CD14-positive monocyte (primary cell): ENCODE measurements around the gene TM2D1. TPM values are rescaled to one million over a fixed set of nuclear protein-coding genes. Genes with fewer than 3 reads are reported as not detected.

Experiments used
- DNase-seq, 3 donors: peaks; one replicate each; pipeline ENCODE4 v3.0.0-alpha.2; 2011 to 2022
- H2AFZ ChIP-seq: 2 replicates; pipeline ENCODE4 v1.6.0; 2012; ENCODE audit warnings: mild to moderate bottlenecking, low read depth, low read length, inconsistent platforms; ENCODE audit not compliant: insufficient read depth, poor library complexity, severe bottlenecking
- H3K27ac ChIP-seq, 2 donors: 1 replicate in 1 of 2; 2 replicates in 1 of 2; pipeline ENCODE4 v1.5.1; 2012 to 2013; ENCODE audit warnings: low read length in 2 of 2, control low read depth in 1 of 2, inconsistent platforms in 1 of 2, low read depth in 1 of 2, mild to moderate bottlenecking in 1 of 2
- H3K27me3 ChIP-seq, 2 donors: one replicate each; pipeline versions ENCODE4 v1.6.0 to v1.6.1; 2011 to 2013; ENCODE audit warnings: low read length in 2 of 2; ENCODE audit not compliant: control insufficient read depth in 2 of 2, insufficient read depth in 2 of 2
- H3K36me3 ChIP-seq, 2 donors: replicated peaks in 1 of 2; 1 replicate in 1 of 2; 2 replicates in 1 of 2; pipeline versions ENCODE4 v1.5.1 to v1.6.1; 2012 to 2013; ENCODE audit warnings: low read length in 2 of 2, control low read depth in 1 of 2, inconsistent platforms in 1 of 2, mild to moderate bottlenecking in 1 of 2; ENCODE audit not compliant: insufficient read depth in 2 of 2, control insufficient read depth in 1 of 2
- H3K4me1 ChIP-seq, 2 donors: 1 replicate in 1 of 2; 2 replicates in 1 of 2; pipeline versions ENCODE4 v1.5.1 to v1.6.1; 2012 to 2013; ENCODE audit warnings: low read length in 2 of 2, control low read depth in 1 of 2, inconsistent platforms in 1 of 2, mild to moderate bottlenecking in 1 of 2, moderate library complexity in 1 of 2; ENCODE audit not compliant: insufficient read depth in 2 of 2, control insufficient read depth in 1 of 2
- H3K4me2 ChIP-seq: replicated peaks from 2 replicates; pipeline ENCODE3; 2012; ENCODE audit warnings: low read length, moderate library complexity, mild to moderate bottlenecking; ENCODE audit not compliant: poor library complexity, severe bottlenecking; ENCODE audit errors: extremely low read depth
- H3K4me3 ChIP-seq, 3 experiments: fragments of 200-600 bp in 1 of 3; sonication (generic) in 1 of 3; replicated peaks in 1 of 3; 1 replicate in 2 of 3; 2 replicates in 1 of 3; pipeline ENCODE4 v1.5.1; 2011 to 2013; ENCODE audit warnings: low read length in 3 of 3, mild to moderate bottlenecking in 3 of 3, control low read depth in 2 of 3, low read depth in 2 of 3, inconsistent platforms in 1 of 3, moderate library complexity in 1 of 3
- H3K79me2 ChIP-seq: 2 replicates; pipeline ENCODE4 v1.6.0; 2012; ENCODE audit warnings: mild to moderate bottlenecking, control low read depth, inconsistent platforms, low read length, moderate library complexity; ENCODE audit not compliant: insufficient read depth
- H3K9ac ChIP-seq: 2 replicates; pipeline ENCODE4 v1.6.0; 2017; ENCODE audit warnings: low read length, mild to moderate bottlenecking; ENCODE audit not compliant: insufficient read depth, poor library complexity, severe bottlenecking
- H3K9me3 ChIP-seq, 2 donors: replicated peaks in 1 of 2; 1 replicate in 1 of 2; 2 replicates in 1 of 2; pipeline versions ENCODE4 v1.5.1 to v1.6.1; 2012 to 2013; ENCODE audit warnings: low read length in 2 of 2, control low read depth in 1 of 2; ENCODE audit not compliant: control insufficient read depth in 1 of 2, insufficient read depth in 1 of 2
- H4K20me1 ChIP-seq: 2 replicates; pipeline ENCODE4 v1.6.0; 2012; ENCODE audit warnings: mild to moderate bottlenecking, low read length, control low read depth, moderate library complexity; ENCODE audit not compliant: insufficient read depth
- H3K27ac Mint-ChIP-seq, 7 donors: one replicate each; pipeline ENCODE4 v1.8.0; 2020; ENCODE audit warnings: mild to moderate bottlenecking in 7 of 7, mixed read lengths in 7 of 7, moderate library complexity in 6 of 7, inconsistent platforms in 2 of 7
- H3K27me3 Mint-ChIP-seq, 3 donors: one replicate each; pipeline ENCODE4 v1.8.0; 2021 to 2022; ENCODE audit warnings: low read depth in 3 of 3, mild to moderate bottlenecking in 3 of 3, mixed read lengths in 3 of 3, moderate library complexity in 3 of 3, inconsistent platforms in 1 of 3
- H3K36me3 Mint-ChIP-seq, 2 donors: one replicate each; pipeline ENCODE4 v1.8.0; 2020; ENCODE audit warnings: mixed read lengths in 2 of 2, inconsistent platforms in 1 of 2, mild to moderate bottlenecking in 1 of 2
- H3K4me1 Mint-ChIP-seq: one replicate; pipeline ENCODE4 v1.8.0; 2020; ENCODE audit warnings: mild to moderate bottlenecking, mixed read lengths
- H3K4me3 Mint-ChIP-seq, 2 donors: one replicate each; pipeline ENCODE4 v1.8.0; 2020; ENCODE audit warnings: mild to moderate bottlenecking in 2 of 2, mixed read lengths in 2 of 2, moderate library complexity in 1 of 2
- H3K9me3 Mint-ChIP-seq, 7 donors: one replicate each; pipeline ENCODE4 v1.8.0; 2020 to 2022; ENCODE audit warnings: mixed read lengths in 7 of 7, mild to moderate bottlenecking in 6 of 7, moderate library complexity in 6 of 7, inconsistent platforms in 2 of 7
- WGBS: methylation state at CpG from one replicate; pipeline ENCODE4 v1.1.5; 2013; ENCODE audit warnings: missing lambda C conversion rate; ENCODE audit not compliant: insufficient coverage; 5-methylcytosine and 5-hydroxymethylcytosine counted together
- intact Hi-C, 2 donors: fragments of 100-400 bp; cut with micrococcal nuclease; formaldehyde crosslinking; loops; one replicate each; pipeline versions ENCODE4 v1.15.0 to v1.15.1; 2023
- polyA plus RNA-seq, 3 donors: library from polyadenylated mRNA; depleted of rRNA in 1 of 3; unstranded in 2 of 3; stranded (reverse) in 1 of 3; fragments of 300-500 nt in 2 of 3; fragments of >200 nt in 1 of 3; fragmentation: Illumina TruSeq in 2 of 3; gene quantifications; 1 replicate in 2 of 3; 2 replicates in 1 of 3; pipeline ENCODE4 v1.2.3, GENCODE V29; 2012 to 2021
- TF ChIP-seq, protein P1 (sequence below): fragments of 200-600 bp; IDR thresholded peaks from one replicate; pipeline ENCODE4 v1.8.0; 2022; ENCODE audit warnings: antibody characterized with exemption, mild to moderate bottlenecking

Gene TM2D1
- polyA plus RNA-seq, 3 donors = 32.6 to 46.6 (median 41.8) TPM

DNA sequence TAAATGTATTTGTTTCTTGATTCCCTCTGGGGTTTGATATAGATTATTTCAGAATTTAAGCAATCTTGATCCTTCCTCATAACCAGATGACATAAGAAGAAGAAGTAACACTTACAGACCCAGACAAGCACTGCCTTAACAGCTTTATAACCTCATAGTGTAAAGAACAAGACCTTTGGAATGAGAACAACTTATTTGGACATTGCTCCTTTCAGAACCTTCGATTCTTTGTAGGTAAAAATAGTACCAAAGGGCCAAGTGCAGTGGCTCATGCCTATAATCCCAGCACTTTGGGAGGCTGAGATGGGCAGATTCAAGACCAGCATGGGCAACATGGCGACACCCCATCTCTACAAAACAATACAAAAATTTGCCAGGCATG lies 15.0 kb downstream of the TM2D1 start:
- no peaks in the 10 kb centered on the region for H3K9me3 Mint-ChIP-seq
- WGBS = no CpG with 5 or more reads among the region's 2 CpGs

DNA sequence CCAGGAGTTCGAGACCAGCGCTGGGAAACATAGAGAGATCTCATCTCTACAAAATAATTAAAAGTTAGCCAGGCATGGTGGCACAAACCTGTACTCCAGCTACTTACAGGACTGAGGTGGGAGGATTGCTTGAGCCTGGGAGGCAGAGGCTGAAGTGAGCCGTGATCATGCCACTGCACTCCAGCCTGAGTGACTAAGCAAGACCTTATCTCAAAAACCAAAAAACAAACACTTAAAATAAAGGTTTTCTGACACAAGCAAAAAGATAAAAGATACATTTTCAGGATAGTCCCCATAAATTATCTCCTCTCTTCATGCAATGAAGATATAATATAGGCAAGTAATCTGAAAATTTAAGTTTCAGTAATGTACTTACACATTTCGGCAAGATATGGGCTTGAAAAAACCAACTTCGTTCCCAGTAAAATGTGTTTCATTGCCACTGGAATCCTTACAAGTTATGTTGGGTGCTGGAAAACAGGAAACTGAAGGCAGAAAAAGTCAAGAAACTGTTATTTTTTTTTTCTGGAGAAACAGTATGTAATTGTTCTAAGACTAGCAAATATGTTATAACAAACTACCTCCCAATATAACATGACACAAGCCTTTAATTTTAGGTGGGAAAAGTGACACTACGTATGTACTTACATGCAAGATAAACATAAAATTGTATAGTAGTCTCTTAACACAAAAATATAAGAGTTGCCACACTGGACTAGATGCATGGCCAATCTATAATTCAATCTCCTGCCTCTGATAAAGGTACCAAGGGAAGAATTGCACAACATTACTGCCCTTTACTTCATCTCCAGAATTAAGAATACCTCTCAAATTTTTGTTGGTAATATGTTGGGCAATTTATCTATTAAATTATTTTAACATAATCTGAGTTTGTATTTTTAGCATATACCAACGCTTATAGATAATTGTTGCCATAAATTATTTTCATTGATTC lies 15.7 kb downstream of the TM2D1 start:
- H3K79me2 ChIP-seq = peaks cover 44% of the 10 kb centered on the region
- H3K27ac ChIP-seq = no peak overlapping the region
- no peak overlapping the region for H3K4me2 ChIP-seq
- no peak overlapping the region for H3K4me3 ChIP-seq
- peaks cover 54 to 77% of the 10 kb centered on the region in 2 donors for H3K36me3 Mint-ChIP-seq
- no peaks in the 10 kb centered on the region for H3K27me3 Mint-ChIP-seq
- H3K27me3 ChIP-seq = no peaks in the 10 kb centered on the region
- H3K9ac ChIP-seq = no peak overlapping the region
- DNase-seq = no peak
- peaks cover 49 to 82% of the 10 kb centered on the region in 2 donors for H3K36me3 ChIP-seq
- no peak overlapping the region for H3K4me3 Mint-ChIP-seq
- 80% methylated on average over 1 of the region's 7 CpGs for WGBS
- intact Hi-C loops = no loop called here
- no peaks in the 10 kb centered on the region for H3K4me1 ChIP-seq
- H3K9me3 Mint-ChIP-seq = no peaks in the 10 kb centered on the region
- peaks cover 55% of the 10 kb centered on the region for H4K20me1 ChIP-seq
- no peak overlapping the region for H2AFZ ChIP-seq
- H3K4me1 Mint-ChIP-seq = peaks cover 3% of the 10 kb centered on the region
- no peaks in the 10 kb centered on the region for H3K9me3 ChIP-seq
- TF ChIP-seq, protein P1, sequence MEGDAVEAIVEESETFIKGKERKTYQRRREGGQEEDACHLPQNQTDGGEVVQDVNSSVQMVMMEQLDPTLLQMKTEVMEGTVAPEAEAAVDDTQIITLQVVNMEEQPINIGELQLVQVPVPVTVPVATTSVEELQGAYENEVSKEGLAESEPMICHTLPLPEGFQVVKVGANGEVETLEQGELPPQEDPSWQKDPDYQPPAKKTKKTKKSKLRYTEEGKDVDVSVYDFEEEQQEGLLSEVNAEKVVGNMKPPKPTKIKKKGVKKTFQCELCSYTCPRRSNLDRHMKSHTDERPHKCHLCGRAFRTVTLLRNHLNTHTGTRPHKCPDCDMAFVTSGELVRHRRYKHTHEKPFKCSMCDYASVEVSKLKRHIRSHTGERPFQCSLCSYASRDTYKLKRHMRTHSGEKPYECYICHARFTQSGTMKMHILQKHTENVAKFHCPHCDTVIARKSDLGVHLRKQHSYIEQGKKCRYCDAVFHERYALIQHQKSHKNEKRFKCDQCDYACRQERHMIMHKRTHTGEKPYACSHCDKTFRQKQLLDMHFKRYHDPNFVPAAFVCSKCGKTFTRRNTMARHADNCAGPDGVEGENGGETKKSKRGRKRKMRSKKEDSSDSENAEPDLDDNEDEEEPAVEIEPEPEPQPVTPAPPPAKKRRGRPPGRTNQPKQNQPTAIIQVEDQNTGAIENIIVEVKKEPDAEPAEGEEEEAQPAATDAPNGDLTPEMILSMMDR = no peak
- H3K27ac Mint-ChIP-seq = no peak overlapping the region

More for the DNA sequence above, 15.0 kb downstream of the TM2D1 start:
- Mint-ChIP-seq H3K4me3 (no peak overlapping the region), H3K27me3 (no peaks in the 10 kb centered on the region), H3K4me1 (peaks cover 3% of the 10 kb centered on the region), H3K27ac (no peak overlapping the region), H3K36me3 (peaks cover 52 to 75% of the 10 kb centered on the region in 2 donors)
- Histone ChIP-seq H3K79me2 (peaks cover 51% of the 10 kb centered on the region), H3K4me2 (no peak overlapping the region), H3K4me1 (no peaks in the 10 kb centered on the region), H3K4me3 (no peak overlapping the region), H3K9ac (no peak overlapping the region), H2AFZ (no peak overlapping the region), H4K20me1 (peaks cover 54% of the 10 kb centered on the region), H3K9me3 (no peaks in the 10 kb centered on the region), H3K27me3 (no peaks in the 10 kb centered on the region), H3K27ac (no peak overlapping the region), H3K36me3 (peaks cover 45 to 81% of the 10 kb centered on the region in 2 donors)
- DNase-seq = no peak
- intact Hi-C loops = no loop called here
- TF ChIP-seq, protein P1 = no peak
